Islet of Langerhans (tissue), 1 donor: ENCODE measurements around the gene RAPGEF4.

Experiments
- FAIRE-seq: peaks from one replicate; lab custom pipeline; 2011; peaks lifted over from hg19 to GRCh38; lab: Jason Lieb, UNC

RAPGEF4 gene

DNA sequence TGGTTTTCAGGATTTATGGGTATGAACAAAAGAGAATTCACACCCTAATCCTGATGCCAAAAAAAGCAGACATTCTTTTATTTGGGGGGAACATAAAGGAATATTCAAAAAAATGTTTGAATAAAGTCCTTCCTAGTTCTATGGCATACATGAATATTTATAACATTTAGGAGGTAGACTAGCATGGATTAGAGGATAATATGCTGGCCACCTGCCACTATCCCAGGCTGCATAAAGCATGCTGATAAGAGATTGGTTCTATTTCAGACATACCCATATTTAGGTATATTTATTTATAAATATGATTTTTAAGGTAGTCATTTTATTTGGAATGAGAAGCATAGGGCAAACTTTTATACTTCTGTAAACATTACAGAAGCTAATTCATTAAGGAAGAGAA is 305.1 kb downstream of the RAPGEF4 start:
- FAIRE-seq = no peak

DNA sequence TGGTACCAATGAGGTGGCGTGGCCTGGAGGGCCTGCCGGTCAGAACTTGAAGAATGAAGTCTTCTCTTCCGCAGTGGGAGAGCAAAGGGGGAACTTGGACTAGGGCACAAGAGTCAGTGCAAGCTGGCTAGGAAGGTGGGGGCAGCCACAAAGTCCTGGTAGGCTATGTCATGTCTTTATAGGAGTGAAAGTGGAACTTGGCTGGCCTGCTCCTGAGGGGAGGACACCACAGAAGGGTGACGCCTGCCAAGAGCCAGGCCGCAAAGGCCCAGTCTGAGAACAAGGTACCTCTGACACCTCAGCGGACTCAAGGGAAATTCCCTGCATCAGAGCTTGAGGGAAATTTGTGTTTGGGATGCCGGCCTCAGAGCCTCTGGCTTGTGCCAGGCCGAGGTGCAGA is 307.8 kb downstream of the RAPGEF4 start:
- FAIRE-seq = no peak

DNA sequence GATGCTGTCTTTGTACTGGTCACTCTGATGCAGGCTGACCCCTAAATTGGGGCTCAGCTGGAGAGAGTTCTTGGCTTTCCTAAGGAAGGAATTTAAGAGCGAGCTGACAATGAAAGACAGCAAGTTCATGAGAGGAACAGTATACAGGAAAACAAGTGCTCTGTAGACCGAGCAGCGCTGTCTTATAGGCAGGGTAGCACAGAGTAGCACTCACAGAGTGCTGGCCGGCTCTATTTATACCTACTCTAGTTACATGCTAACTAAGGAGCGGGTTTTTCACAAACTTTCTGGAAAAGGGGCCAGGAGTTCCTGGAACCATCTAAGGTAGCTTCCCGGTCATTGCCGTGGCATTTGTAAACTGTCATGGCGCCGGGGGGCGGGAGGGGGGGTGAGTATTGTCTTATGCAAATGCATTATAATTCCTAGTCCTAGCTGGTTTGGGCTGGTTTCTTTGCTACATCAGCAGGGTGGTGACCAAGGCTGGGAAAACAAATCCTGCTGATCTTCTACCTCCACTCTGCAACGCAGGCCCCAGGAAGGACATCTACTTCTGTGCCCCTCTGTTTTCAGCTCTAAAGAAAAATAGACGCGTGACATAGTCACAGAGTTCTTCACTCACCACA is 308.4 kb downstream of the RAPGEF4 start:
- no peak for FAIRE-seq

DNA sequence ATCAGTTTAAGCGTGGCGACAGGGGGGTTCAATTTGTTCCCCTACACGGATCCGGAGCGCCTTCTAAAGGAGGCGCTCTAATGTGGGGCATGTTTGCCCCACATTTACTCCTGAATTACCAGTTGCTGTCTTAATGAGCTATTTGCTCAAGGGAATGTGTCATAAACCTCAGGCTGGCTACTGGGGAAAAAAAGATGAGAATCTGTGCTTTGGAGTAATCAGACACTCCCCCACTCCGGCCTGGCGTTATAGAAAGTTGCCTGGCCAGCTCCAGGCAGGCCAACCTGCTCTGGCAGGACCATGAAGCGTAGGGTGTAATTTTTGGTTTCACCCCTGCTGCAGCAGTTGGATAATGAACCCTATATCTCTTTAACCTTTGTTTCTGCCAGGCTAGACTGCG is 309.0 kb downstream of the RAPGEF4 start:
- no peak for FAIRE-seq

DNA sequence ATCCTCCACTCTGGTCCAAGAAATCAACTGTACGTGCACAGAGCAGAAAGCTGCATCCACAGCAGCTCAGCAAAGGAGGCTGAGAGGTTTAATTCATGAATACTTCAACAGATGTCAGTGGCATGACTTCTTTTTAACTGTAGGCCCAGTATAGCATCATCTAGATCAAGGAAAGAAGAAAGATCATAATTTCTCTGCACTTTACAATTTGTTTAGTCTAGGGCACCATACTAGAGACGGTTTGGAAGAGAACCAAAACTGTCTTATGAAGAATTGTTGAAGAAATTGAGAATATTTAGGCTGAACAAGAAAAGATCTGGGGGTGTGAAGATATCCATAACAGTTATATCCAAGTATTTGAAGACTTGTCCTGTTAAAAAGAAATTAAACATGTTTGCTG is 309.5 kb downstream of the RAPGEF4 start:
- FAIRE-seq = no peak

DNA sequence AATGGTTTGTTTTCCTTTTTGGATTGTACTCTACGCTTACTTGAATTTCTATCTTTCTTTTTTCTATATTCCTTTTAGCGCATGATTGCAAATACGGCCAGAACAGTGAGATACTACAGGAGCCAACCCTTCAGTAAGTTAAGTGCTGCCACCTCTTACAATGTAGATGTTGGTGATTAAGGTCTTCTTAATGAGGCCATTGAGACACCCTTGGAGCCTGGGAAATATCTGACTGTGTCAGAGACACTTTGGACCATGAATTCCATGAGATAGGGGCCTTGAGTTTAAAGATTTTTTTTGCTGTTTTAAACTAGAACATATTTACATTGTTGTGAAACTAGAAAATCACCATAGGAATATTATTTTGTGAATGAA is 312.9 kb downstream of the RAPGEF4 start:
- FAIRE-seq = no peak

DNA sequence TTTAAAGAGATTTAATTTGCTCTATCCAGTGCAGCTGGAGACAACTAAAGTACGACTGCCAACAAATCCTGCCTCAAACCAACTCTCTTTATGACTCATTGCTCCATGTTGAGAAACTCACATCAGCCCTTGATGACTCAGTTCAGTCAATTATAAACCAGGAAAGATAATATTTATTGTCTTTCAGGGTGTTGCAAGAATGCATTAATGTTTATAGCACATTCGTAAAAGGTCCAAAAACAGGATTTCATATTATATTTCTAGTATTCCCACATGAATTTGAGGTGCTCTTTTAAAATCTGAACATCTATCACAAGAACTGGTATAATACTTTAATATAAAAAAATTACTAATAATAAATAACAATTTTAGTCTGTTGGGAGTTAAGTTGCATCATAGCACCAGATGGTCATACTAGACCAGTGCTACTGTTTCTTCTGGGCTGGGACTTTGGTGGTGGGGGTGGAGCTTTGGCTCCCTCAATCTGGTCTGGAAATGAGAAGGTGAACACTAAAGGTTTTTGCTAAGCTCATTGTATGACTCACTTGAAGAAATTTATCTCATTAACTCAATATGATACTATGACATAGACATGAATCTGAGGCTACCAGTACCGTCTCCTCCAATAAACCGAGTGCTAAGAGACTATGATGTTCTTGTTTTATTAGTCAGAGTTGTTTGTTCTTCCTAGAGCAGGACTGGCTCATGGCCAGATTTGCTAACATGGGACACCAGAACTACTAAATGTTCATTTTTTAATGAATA is 313.4 kb downstream of the RAPGEF4 start:
- FAIRE-seq = peak; percentile 99

DNA sequence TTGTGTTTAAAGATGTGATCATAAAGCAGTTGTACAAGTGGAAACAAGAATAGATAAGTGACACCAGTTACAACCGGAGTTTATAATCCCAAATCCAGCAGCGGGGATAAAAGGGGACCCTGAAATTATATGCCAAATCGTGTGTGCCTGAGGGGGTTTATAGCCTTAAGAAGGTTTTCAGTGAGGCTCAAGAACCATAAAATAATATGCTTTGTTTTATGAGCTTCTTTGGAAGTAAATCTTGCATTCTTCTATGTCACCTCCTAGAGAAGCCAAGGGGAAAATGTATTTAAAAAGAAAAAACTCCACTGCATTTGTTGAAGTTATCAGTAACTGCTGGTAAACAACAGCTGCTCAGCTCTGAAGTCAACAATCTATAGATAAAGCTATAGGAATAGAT is 314.2 kb downstream of the RAPGEF4 start:
- FAIRE-seq = no peak

DNA sequence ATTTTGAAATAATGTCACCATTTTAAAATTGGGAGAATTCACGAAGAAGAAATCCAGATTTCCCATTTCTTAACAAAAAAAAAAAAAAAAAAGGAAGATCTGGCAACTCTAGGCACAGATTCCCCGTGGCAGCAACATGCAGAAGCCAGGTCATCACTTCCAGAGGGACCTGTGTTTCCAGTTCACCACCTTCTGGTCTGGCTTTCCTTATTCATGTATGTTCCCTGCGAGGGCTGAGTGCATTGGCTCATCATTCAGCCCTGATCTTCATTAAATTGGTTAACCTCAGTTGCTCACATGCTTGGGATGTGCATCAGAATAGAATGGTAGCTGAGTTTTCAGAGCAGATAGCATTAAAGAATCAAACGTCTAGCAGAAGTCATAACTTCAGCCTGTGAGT is 315.0 kb downstream of the RAPGEF4 start:
- FAIRE-seq = no peak

DNA sequence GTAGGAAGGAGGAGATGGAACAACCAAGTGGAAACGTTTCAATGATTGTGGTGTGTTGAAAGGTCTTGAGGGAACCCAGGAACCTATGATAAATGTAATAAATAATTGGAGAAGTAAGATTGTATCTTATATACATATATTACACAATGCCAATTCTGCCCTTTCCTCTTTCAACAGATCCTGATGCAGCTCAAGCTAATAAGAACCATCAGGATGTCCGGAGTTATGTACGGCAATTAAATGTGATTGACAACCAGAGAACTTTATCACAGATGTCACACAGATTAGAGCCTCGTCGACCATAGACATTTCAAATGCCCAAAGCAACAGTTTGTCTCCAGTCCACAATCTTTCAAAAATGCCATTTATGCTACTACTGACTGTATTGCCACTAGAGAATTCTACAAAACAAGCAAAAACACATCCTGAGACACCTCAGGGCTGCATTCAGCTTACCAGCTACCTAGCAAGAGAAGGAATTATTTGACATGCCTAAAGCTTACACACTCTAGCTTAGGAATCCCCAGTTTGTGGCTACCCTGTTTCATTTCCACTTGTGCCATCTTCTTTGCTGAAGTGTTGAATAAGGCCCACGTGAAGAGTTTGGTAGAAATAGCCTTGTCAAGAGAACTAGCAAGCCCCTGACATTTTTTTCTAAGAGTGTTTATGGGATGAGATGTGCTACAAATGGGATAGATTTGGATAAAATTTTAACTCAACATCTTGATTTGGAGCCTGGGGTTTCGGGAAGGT is 316.0 kb downstream of the RAPGEF4 start:
- no peak for FAIRE-seq

DNA sequence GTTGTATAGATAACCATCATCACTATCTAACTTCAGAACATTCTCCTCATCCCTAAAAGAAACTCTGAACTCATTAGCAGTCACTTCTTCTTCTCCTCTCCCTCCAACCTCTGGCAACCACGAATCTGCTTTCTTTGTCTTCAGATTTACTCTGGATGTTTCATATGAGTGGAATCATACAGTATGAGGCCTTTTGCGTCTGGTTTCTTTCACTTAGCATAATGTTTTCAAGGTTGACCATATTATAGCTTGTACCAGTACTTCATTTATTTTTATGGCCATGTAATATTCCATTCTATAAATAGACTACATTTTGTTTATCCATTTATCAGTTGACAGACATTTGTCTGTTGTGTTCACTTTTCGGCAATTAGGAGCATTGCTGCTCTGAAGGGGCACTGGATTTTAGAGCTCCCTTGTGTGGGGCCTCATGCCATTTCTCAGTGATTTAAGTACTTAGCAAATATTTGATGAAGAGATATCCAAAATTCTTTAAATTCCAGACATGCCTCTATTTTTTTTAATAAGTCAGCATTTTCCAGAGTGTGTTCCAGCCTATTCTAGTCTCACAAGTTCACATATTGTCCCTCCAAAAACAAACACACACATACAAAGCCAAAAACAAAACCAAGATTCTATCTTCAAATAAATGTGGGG is 317.5 kb downstream of the RAPGEF4 start:
- FAIRE-seq = no peak

DNA sequence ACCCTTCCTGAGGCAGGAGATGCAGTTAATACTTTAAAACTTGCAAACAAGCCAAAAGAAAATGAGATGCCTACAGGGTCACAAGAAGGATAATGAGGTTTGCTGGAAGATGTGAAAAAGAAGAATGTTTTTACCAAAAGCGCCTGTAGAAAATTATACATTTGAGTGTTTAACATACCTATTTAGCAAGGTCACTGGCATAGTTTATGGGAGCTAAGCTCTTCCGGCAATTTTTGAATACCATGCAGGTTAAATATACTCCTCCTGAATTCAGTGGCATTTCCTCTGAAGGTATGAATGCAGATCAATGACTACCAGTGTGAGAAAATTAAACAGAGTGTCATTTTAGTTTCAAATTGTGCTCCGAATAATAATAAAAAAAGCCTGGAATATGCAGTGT is 318.8 kb downstream of the RAPGEF4 start:
- no peak for FAIRE-seq

DNA sequence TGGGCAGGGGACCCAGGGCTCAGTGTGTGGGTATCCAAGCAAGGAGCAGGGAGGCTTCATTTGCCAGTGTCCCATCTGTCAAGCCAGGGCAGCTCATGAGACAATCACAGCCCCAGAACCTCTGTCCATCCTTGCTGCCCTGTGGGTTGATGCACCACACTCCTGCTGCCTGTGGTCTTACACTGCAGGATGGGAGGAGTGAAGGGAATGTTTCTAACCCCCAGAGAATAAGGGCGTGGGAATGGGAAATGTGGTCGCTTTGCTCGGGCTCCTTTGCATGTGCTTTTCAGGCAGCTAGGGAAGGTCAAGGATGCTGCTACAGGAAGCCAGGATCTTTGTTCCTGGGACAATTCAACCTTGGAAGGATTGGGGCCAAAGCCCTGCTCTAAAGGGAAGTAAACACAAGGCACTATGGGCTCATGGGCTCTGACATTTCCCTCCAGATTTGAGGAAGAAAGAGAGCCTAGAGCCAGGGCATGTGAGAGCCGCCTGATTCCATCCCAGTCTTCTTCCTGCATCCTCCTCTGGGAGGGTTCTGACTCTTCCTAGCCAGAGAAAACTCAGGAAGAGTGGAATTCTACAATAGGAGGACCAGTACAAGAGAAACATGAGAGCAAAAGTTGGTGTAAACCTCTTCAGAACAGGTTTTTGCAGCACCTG is 321.2 kb downstream of the RAPGEF4 start:
- FAIRE-seq = no peak

DNA sequence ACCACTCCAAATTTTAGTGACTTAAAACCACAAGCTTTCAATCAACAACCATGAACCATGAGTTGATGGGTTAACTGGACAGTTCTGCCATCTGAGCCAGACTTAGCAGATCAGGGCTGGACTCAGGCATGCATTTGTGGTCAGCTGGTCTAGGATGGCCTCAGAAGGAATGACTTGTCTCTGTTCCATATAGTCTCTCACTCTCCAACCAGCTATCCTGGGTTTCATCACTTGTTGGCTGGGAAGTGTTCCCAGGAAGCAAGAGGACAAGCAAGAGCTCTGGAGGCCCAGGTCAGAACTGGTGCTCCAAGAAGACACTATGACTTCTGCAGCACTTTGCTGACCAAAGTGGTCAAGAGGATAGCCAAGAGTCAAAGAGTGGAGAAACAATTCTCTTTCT is 322.5 kb downstream of the RAPGEF4 start:
- no peak for FAIRE-seq

DNA sequence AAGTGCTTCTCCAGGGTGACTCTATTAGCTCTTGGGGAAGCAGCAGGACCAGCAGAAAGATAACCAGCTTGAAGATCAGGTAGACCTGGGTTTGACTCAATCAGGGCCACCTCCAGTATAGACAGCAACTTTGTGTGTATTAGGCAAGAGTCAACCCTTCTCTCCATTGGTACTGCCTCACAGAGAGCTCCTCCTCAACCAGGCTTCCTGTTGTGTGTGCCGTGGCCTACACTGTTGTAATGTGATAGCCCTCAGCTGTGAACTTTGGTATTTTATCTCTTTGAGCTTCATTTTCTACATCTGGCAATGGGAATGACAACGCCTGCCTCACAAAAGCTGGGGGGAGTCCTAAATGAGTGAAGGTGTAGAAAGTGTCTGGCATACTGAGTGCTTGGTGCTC is 323.0 kb downstream of the RAPGEF4 start:
- no peak for FAIRE-seq

DNA sequence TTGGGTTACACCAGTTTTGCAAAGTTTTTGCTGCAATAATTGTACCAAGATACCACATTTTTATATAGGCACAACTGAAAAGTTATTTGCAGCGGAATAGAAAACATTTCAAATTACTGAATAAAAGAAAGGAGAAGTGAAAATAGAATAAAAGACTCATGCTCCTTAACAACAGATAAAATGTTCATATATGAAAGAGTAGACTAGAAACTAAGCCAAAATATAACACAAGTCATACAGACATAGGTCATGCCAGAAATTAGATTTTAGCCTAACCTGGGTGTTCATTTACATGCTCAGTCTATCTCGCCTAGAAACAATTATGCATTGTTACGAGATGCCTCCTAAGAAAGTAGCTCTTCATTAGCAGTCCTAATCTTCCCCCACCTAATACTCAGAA is 323.6 kb downstream of the RAPGEF4 start:
- FAIRE-seq = no peak

DNA sequence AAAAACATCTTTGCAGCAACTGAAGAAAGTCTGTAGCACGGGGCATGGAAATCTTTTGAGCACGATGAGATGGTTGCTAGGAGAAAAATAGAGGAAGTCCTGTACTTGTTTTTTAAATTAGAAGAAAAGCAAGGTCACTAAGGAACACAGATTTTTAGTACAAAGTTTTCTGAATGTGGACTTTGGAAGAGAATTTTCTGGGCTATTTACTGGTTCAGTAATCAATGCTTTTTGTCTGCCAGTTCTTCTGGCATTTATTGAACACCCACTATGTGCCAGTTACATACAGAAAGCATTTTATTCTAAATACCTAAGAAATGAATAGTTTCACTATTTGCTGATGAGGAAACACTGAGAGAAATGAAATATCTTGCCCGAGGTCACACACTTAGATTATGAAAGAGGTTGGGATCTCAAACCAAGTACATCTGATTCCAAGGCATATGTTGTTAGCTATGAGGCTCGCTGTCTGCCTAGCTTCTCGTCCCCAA is 324.4 kb downstream of the RAPGEF4 start:
- FAIRE-seq = no peak

DNA sequence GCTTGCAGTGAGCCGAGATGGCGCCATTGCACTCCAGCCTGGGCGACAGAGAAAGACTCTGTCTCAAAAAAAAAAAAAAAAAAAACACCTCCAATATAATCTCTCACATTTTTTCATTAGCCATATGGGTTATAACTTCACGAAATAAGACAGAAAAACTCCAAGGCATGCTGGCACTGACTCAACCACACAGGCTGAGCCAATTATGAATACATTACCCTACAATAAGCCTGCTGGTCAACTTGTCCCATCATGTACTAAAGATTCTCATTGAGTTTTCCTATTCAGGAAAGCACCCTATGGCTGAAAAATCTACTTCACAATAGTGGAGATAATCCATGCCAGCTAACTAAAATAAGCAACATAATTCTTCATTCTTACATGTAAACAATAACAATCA is 327.2 kb downstream of the RAPGEF4 start:
- FAIRE-seq = no peak

DNA sequence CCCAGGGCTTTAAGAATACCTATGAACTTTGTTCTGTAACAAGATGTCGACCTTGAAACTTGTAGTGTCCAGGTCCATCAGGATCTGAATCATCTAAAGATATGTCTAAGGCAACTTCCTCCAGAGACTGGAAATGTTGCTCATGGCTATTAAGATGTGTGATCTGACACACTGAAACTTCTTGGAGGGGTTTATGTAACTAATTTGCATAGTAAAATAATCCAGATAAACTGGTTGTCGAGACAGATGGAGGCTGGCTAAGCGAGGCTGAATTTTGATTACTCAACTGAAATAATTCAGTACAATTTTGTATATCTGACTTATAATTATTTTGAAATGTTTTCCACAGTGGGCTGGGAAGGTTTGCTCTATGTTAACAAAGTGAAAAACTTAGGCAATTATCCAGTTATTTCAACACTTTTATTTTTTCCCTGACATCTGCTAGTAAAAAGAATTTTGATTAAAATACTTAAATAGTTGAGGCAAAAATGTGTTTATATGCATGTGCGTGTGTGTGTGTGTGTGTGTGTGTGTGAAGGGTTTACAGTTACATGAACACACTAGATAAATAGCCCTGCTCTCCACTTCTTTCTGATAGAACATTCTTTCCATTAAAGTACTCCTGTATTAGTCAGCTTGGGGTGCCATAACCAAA is 328.6 kb downstream of the RAPGEF4 start:
- FAIRE-seq = no peak

DNA sequence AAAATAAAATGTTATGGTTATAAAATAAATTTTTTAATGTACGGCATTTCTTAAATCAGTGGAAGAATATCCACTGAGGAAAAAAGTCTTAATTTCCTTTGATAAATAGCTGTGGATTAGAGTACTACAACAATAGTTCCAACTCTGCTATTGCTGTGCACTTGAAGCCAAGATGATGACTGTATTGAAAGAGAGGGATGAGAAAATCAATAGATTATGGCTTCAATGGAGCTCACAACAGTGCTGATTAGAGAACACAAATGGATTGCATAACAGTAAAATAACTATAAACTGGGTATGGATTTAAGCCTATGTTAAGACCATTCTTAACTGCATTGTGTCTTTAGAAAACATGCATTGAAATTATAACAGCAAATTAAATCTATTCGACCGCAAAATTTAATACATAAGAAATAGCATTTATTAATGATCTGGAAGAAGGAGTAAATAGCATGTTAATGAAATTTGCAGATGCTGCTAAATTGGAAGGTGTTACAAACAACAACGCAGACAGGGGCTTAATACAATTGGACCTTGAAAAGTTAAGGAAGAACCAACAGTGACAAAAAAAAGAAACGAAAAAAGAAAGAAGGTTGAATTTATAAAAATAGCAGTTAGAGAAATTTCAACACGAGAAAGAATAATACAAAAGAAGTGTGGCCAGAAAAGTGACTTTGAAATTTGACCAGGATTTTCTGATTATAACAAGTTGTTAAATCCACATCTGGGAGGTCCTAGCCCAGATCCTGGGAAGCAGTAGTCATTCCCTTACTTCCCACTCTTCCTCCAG is 331.4 kb downstream of the RAPGEF4 start:
- no peak for FAIRE-seq
